K562 (cell line): ENCODE data around the gene OLFML2B. TPM values are rescaled to one million over a fixed set of nuclear protein-coding genes. Genes with fewer than 3 reads are reported as not detected.

Source experiments
- ATAC-seq: fragments of 200-7000 bp; cut with Tn5 transposase; 3 replicates; pipeline ENCODE4 v1.9.1; 2020; ENCODE audit warnings: moderate library complexity
- BruUV-seq: library from RNA; stranded (reverse); fragments of 400-500 nt; replicated peaks from 2 replicates; lab custom pipeline; 2021; lab: Mats Ljungman, UMichigan
- CTCF ChIA-PET: fragments of 300-600 bp; formaldehyde crosslinking; extraction: SDS; loops from one replicate; lab custom pipeline; 2021; ENCODE audit warnings: low intra/inter-chr PET ratio; lab: Yijun Ruan, JAX
- POLR2A ChIA-PET: fragments of 300-600, 350-650 bp; sonication (Branson Sonifier 250); formaldehyde crosslinking; extraction: SDS; loops from one replicate; lab custom pipeline; 2021; ENCODE audit warnings: antibody characterized with exemption, inconsistent platforms; lab: Yijun Ruan, JAX
- DNase-seq, 4 experiments: peaks; one replicate each; pipeline versions ENCODE4 v3.0.0 to v3.0.0-alpha.2; 2011 to 2018; ENCODE audit warnings: low spot score in 3 of 4, mixed read lengths in 3 of 4; ENCODE audit errors: extremely low read depth in 1 of 4
- FAIRE-seq: peaks from 2 replicates; lab custom pipeline; 2011; peaks lifted over from hg19 to GRCh38; lab: Jason Lieb, UNC
- H2AFZ ChIP-seq: 2 replicates; pipeline ENCODE4 v1.6.0; 2011; ENCODE audit warnings: low read depth, low read length, control low read depth, inconsistent platforms
- H3K27ac ChIP-seq: fragments of 200-600 bp; 3 replicates; pipeline ENCODE4 v1.8.0; 2011; ENCODE audit warnings: low read depth, mild to moderate bottlenecking, control low read depth, inconsistent platforms, low read length, moderate library complexity, mixed read lengths; ENCODE audit errors: extremely low read depth
- H3K27me3 ChIP-seq, 2 experiments: fragments of 300-600 bp in 1 of 2; 2 replicates in 1 of 2; 3 replicates in 1 of 2; pipeline versions ENCODE4 v1.6.0 to v1.8.0; 2011; ENCODE audit warnings: inconsistent platforms in 2 of 2, low read length in 2 of 2, mild to moderate bottlenecking in 1 of 2, mixed read lengths in 1 of 2, moderate library complexity in 1 of 2; ENCODE audit not compliant: control insufficient read depth in 2 of 2, insufficient read depth in 2 of 2
- H3K36me3 ChIP-seq: fragments of 300-600 bp; 3 replicates; pipeline ENCODE4 v1.8.0; 2011; ENCODE audit warnings: mild to moderate bottlenecking, low read length, inconsistent platforms; ENCODE audit not compliant: control insufficient read depth, insufficient read depth
- H3K4me1 ChIP-seq, 2 experiments: fragments of 200-600 bp in 1 of 2; replicated peaks in 1 of 2; 2 replicates in 1 of 2; 3 replicates in 1 of 2; pipeline versions ENCODE4 v1.5.1 to v1.8.0; 2011; ENCODE audit warnings: inconsistent platforms in 2 of 2, low read length in 2 of 2, mild to moderate bottlenecking in 1 of 2, mixed read lengths in 1 of 2, moderate library complexity in 1 of 2; ENCODE audit not compliant: control insufficient read depth in 2 of 2, insufficient read depth in 2 of 2
- H3K4me2 ChIP-seq: 2 replicates; pipeline ENCODE4 v1.6.1; 2011; ENCODE audit warnings: low read length, control low read depth, inconsistent platforms, mixed read lengths; ENCODE audit not compliant: insufficient read depth
- H3K4me3 ChIP-seq: fragments of 200-600 bp; sonication (generic), shearing (Covaris generic); 2 replicates; pipeline ENCODE4 v1.5.1; 2016; ENCODE audit warnings: control low read depth, inconsistent platforms
- H3K79me2 ChIP-seq: fragments of 200-600 bp; 3 replicates; pipeline ENCODE4 v1.8.0; 2011; ENCODE audit warnings: low read length, inconsistent platforms; ENCODE audit not compliant: control insufficient read depth, insufficient read depth
- H3K9ac ChIP-seq, 2 experiments: 2 replicates each; pipeline versions ENCODE4 v1.6.0 to v1.6.1; 2011; ENCODE audit warnings: low read depth in 2 of 2, low read length in 2 of 2, control low read depth in 1 of 2, inconsistent platforms in 1 of 2, mild to moderate bottlenecking in 1 of 2, mixed read lengths in 1 of 2; ENCODE audit not compliant: insufficient read depth in 1 of 2
- H3K9me1 ChIP-seq: one replicate; pipeline ENCODE4 v1.6.0; 2011; ENCODE audit warnings: inconsistent platforms, mild to moderate bottlenecking, low read length, moderate library complexity; ENCODE audit not compliant: control insufficient read depth, insufficient read depth
- H3K9me3 ChIP-seq: replicated peaks from 2 replicates; pipeline ENCODE4 v1.5.1; 2011; ENCODE audit warnings: low read depth, low read length, inconsistent platforms; ENCODE audit not compliant: control insufficient read depth, insufficient read depth
- H4K20me1 ChIP-seq: replicated peaks from 2 replicates; pipeline ENCODE4 v1.6.1; 2011; ENCODE audit warnings: low read length, inconsistent platforms, mixed read lengths; ENCODE audit not compliant: control insufficient read depth, insufficient read depth
- C11orf30 ChIP-seq: fragments of 450-650 bp; IDR thresholded peaks from 2 replicates; pipeline ENCODE4 v1.6.1; 2016; ENCODE audit warnings: low read depth, mild to moderate bottlenecking
- FOXK1 ChIP-seq: sonication (generic); formaldehyde crosslinking; IDR thresholded peaks from 2 replicates; pipeline ENCODE4 v1.8.0; 2022; ENCODE audit warnings: missing genetic modification reagents, mild to moderate bottlenecking, borderline replicate concordance
- GTF2A2 ChIP-seq: IDR thresholded peaks from 2 replicates; pipeline ENCODE4 v1.6.1; 2016; ENCODE audit warnings: mild to moderate bottlenecking, missing genetic modification characterization, missing compliant biosample characterization
- PBX2 ChIP-seq, 2 experiments: IDR thresholded peaks in 1 of 2; conservative IDR thresholded peaks in 1 of 2; 2 replicates each; pipeline ENCODE4 v1.6.1; 2016; ENCODE audit warnings: low read depth in 2 of 2, mild to moderate bottlenecking in 1 of 2, missing compliant biosample characterization in 1 of 2, missing genetic modification characterization in 1 of 2, moderate library complexity in 1 of 2
- TEAD1 ChIP-seq, 2 experiments: fragments of 450-650 bp in 1 of 2; sonication (generic) in 1 of 2; formaldehyde crosslinking; IDR thresholded peaks; 2 replicates each; pipeline versions ENCODE4 v1.4.0 to v1.8.0; 2020 to 2022; ENCODE audit warnings: mild to moderate bottlenecking in 2 of 2, missing genetic modification reagents in 1 of 2
- YBX1 ChIP-seq: fragments of 450-650 bp; IDR thresholded peaks from 2 replicates; pipeline ENCODE4 v1.7.1; 2016; ENCODE audit warnings: mild to moderate bottlenecking
- ZNF316 ChIP-seq: fragments of 450-650 bp; IDR thresholded peaks from 2 replicates; pipeline ENCODE4 v1.6.1; 2016
- ZNF76 ChIP-seq: fragments of 250-450 bp; sonication (Bioruptor Pico); IDR thresholded peaks from 2 replicates; pipeline ENCODE4 v1.4.0; 2020; ENCODE audit warnings: mild to moderate bottlenecking, moderate library complexity, borderline replicate concordance
- WGBS: fragments of 100-300 bp; shearing (Covaris generic); methylation state at CpG from one replicate; pipeline ENCODE4 v1.1.6; 2016; ENCODE audit warnings: low coverage, mixed read lengths; ENCODE audit not compliant: insufficient coverage; ENCODE audit errors: missing lambda C conversion rate; 5-methylcytosine and 5-hydroxymethylcytosine counted together
- in situ Hi-C: fragments of 300-500 bp; cut with MboI; formaldehyde crosslinking; loops from 4 replicates; pipeline ENCODE4 v1.15.0; 2018; ENCODE audit warnings: inconsistent platforms, mixed read lengths
- intact Hi-C: fragments of 100-400 bp; cut with micrococcal nuclease; formaldehyde crosslinking; loops from 2 replicates; pipeline ENCODE4 v1.14.2; 2022
- polyA plus RNA-seq, 8 experiments: library from polyadenylated mRNA; depleted of rRNA in 4 of 8; stranded (reverse) in 5 of 8; unstranded in 3 of 8; fragments of >200 nt; fragmentation: Nextera tagmentation in 2 of 8; fragmentation: Illumina TruSeq in 1 of 8; extraction: Ambion mirVana in 2 of 8; extraction: Trizol in 1 of 8; gene quantifications; 2 replicates each; pipeline versions ENCODE4 v1.2.1 to v1.2.3, GENCODE V29; 2011 to 2014; ENCODE audit warnings: inconsistent platforms in 1 of 8, missing spikeins in 1 of 8
- total RNA-seq, 7 experiments: library from RNA; depleted of rRNA in 6 of 7; stranded (reverse); fragments of >200 nt in 6 of 7; fragmentation: Illumina TruSeq in 2 of 7; extraction: Trizol in 2 of 7; gene quantifications; 2 replicates each; pipeline versions ENCODE4 v1.2.1 to v1.2.3, GENCODE V29; 2011 to 2021; ENCODE audit warnings: low replicate concordance in 1 of 7

Gene OLFML2B
- total and polyA plus RNA-seq, 9 of the 15 experiments (the other 6 are each of a cell fraction or from before 2014, with no cell fraction given): not detected

GRCh38 chr1:161952607-161953172 lies 71.0 kb downstream of the OLFML2B start (continued):
- TF ChIP-seq FOXK1 (CRISPR knock-in tag): no peak
- TF ChIP-seq YBX1: no peak
- no peak for TF ChIP-seq ZNF76
- no peak for TF ChIP-seq GTF2A2 (tag)

- ChIA-PET CTCF (no interaction called here), POLR2A (no interaction called here)
- H3K27me3 ChIP-seq: no peaks in the 10 kb centered on the region
- H3K79me2 ChIP-seq: no peaks in the 10 kb centered on the region
- H2AFZ ChIP-seq: no peak overlapping the region
- no peak overlapping the region for H3K9ac ChIP-seq
- ATAC-seq (no peak), FAIRE-seq (no peak), DNase-seq (no peak)
- H3K9me3 ChIP-seq: no peaks in the 10 kb centered on the region
- intact Hi-C loops: no loop called here
- H4K20me1 ChIP-seq: no peaks in the 10 kb centered on the region
- H3K27ac ChIP-seq: no peak overlapping the region
- WGBS: 53% methylated on average over 1 of the region's 1 CpG
- H3K9me1 ChIP-seq: no peaks in the 10 kb centered on the region
- in situ Hi-C loops: no loop called here
- H3K36me3 ChIP-seq: no peaks in the 10 kb centered on the region
- H3K4me1 ChIP-seq: peaks cover 4 to 21% of the 10 kb centered on the region in 2 experiments; a peak in 4 of 5 replicates
- no peak overlapping the region for H3K4me3 ChIP-seq
- TF ChIP-seq PBX2 (CRISPR knock-in tag; IDR thresholded peaks at IDR 0.05; ENCODE audit: low read depth) (no peak), PBX2 (tag; conservative IDR thresholded peaks at IDR 0.05; ENCODE audit: low read depth) (no peak), C11orf30 (peak; percentile 17; the same call in 1 of the 2 replicates), ZNF316 (peak; percentile 53), TEAD1 (CRISPR knock-in tag; IDR thresholded peaks at IDR 0.05) (no peak)
- no TSS peak for BruUV-seq
- no peak overlapping the region for H3K4me2 ChIP-seq
These were observed 72.0 kb downstream of the OLFML2B start for GRCh38 chr1:161951646-161952045.
